NOMO-1 treated with DMSO at 0.1 percent for 48 hours (cell line): ENCODE data around the gene FAM118A.
"Not testable (repeated sequence)": the region's sequence is repeated elsewhere in the genome, so short reads cannot be mapped to it uniquely, and the experiment has no call there.

Source experiments
- DNase-seq: peaks from one replicate; lab custom pipeline; 2025; ENCODE audit not compliant: unreplicated experiment; lab: John Stamatoyannopoulos, UW

The FAM118A gene

GRCh38 chr22:45281010-45281409 is 28.7 kb upstream of the FAM118A start:
- no peak for DNase-seq

- peak; percentile 58 for DNase-seq
Observed at GRCh38 chr22:45284705-45285262, 24.9 kb upstream of the FAM118A start, which contains the start of gene UPK3A. Gene UPK3A (plus strand): TSS chr22:45284949. CDS start chr22:45285014, 65 bp downstream.

- DNase-seq: no peak
Observed at GRCh38 chr22:45285263-45286058, 24.3 kb upstream of the FAM118A start.

GRCh38 chr22:45286854-45287551 is 22.7 kb upstream of the FAM118A start:
- DNase-seq: no peak

- no peak for DNase-seq
Observed at GRCh38 chr22:45290410-45290936, 19.3 kb upstream of the FAM118A start.

- no peak for DNase-seq
Observed at GRCh38 chr22:45291061-45291930, 18.4 kb upstream of the FAM118A start.

GRCh38 chr22:45291931-45292290 is 17.8 kb upstream of the FAM118A start:
- no peak for DNase-seq

GRCh38 chr22:45292731-45293442 is 16.8 kb upstream of the FAM118A start:
- peak; percentile 77 for DNase-seq

- DNase-seq: no peak
Observed at GRCh38 chr22:45294030-45294429, 15.7 kb upstream of the FAM118A start.

- not testable (repeated sequence) for DNase-seq
Observed at GRCh38 chr22:45295004-45295403, 14.7 kb upstream of the FAM118A start.

GRCh38 chr22:45295492-45295891 is 14.2 kb upstream of the FAM118A start:
- DNase-seq: no peak

- DNase-seq: peak; percentile 62
Observed at GRCh38 chr22:45296628-45297297, 13.0 kb upstream of the FAM118A start.

- no peak for DNase-seq
Observed at GRCh38 chr22:45298934-45299505, 10.7 kb upstream of the FAM118A start.

- DNase-seq: peak; percentile 23
Observed at GRCh38 chr22:45302751-45303150, 7.0 kb upstream of the FAM118A start.

- DNase-seq: no peak
Observed at GRCh38 chr22:45303181-45303580, 6.6 kb upstream of the FAM118A start.

GRCh38 chr22:45304971-45305370 is 4.8 kb upstream of the FAM118A start:
- no peak for DNase-seq

- no peak for DNase-seq
Observed at GRCh38 chr22:45305456-45306075, 4.2 kb upstream of the FAM118A start.

- DNase-seq: no peak
Observed at GRCh38 chr22:45306139-45306538, 3.6 kb upstream of the FAM118A start.
